ENCODE measurements around the gene PRR5L. TPM values are rescaled to one million over a fixed set of nuclear protein-coding genes. Genes with fewer than 3 reads are reported as not detected.

PRR5L gene
- total RNA-seq, 4 donors from 2014 or later, result 4.7 to 11.5 (median 6.0) TPM

- H3K36me3 ChIP-seq, result no peaks in the 10 kb centered on the region
- TF ChIP-seq CTCF (IDR thresholded peaks at IDR 0.05) (no peak), POLR2A (IDR thresholded peaks at IDR 0.05) (no peak)
- no peaks in the 10 kb centered on the region for H3K27me3 ChIP-seq
- H3K4me1 ChIP-seq, result no peaks in the 10 kb centered on the region
- DNase-seq, result no peak
- 89 to 91% methylated on average over 2 of the region's 2 CpGs for WGBS, 2 donors
- no peak overlapping the region for H3K27ac ChIP-seq
- intact Hi-C loops (cut with DNase I), result no loop called here
- no peak overlapping the region for H3K4me3 ChIP-seq (replicated peaks in 1 of 3)
- H3K9me3 ChIP-seq, result no peaks in the 10 kb centered on the region
Observed at GRCh38 chr11:36339888-36340287, 43.8 kb downstream of the PRR5L start.

GRCh38 chr11:36340897-36341296 is 44.8 kb downstream of the PRR5L start:
- Histone ChIP-seq H3K27ac (no peak overlapping the region), H3K4me3 (replicated peaks in 1 of 3) (no peak overlapping the region), H3K27me3 (no peaks in the 10 kb centered on the region), H3K4me1 (no peaks in the 10 kb centered on the region), H3K36me3 (no peaks in the 10 kb centered on the region), H3K9me3 (no peaks in the 10 kb centered on the region)
- no peak for TF ChIP-seq CTCF (IDR thresholded peaks at IDR 0.05)
- no peak for TF ChIP-seq POLR2A (IDR thresholded peaks at IDR 0.05)
- no peak for DNase-seq
- intact Hi-C loops (cut with DNase I), result no loop called here
- WGBS, 2 donors, result 78 to 82% methylated on average over 5 of the region's 5 CpGs

- Histone ChIP-seq H3K4me1 (no peaks in the 10 kb centered on the region), H3K36me3 (no peaks in the 10 kb centered on the region), H3K27ac (no peak overlapping the region), H3K4me3 (replicated peaks in 1 of 3) (no peak overlapping the region), H3K27me3 (no peaks in the 10 kb centered on the region), H3K9me3 (no peaks in the 10 kb centered on the region)
- intact Hi-C loops (cut with DNase I), result no loop called here
- TF ChIP-seq CTCF (IDR thresholded peaks at IDR 0.05), result no peak
- TF ChIP-seq POLR2A (IDR thresholded peaks at IDR 0.05), result no peak
- 83 to 87% methylated on average over 8 of the region's 8 CpGs for WGBS, 2 donors
- no peak for DNase-seq
Observed at GRCh38 chr11:36341915-36342314, 45.8 kb downstream of the PRR5L start.

GRCh38 chr11:36342327-36342726 is 46.2 kb downstream of the PRR5L start:
- Histone ChIP-seq H3K4me3 (replicated peaks in 1 of 3) (no peak overlapping the region), H3K27me3 (no peaks in the 10 kb centered on the region), H3K27ac (no peak overlapping the region), H3K4me1 (no peaks in the 10 kb centered on the region), H3K36me3 (no peaks in the 10 kb centered on the region), H3K9me3 (no peaks in the 10 kb centered on the region)
- no peak for DNase-seq
- intact Hi-C loops (cut with DNase I), result no loop called here
- 82 to 85% methylated on average over 5 of the region's 5 CpGs for WGBS, 2 donors
- TF ChIP-seq CTCF (IDR thresholded peaks at IDR 0.05) (no peak), POLR2A (IDR thresholded peaks at IDR 0.05) (no peak)

- H3K9me3 ChIP-seq, result no peaks in the 10 kb centered on the region
- H3K27ac ChIP-seq, result no peak overlapping the region
- no peak overlapping the region for H3K4me3 ChIP-seq (replicated peaks in 1 of 3)
- H3K36me3 ChIP-seq, result no peaks in the 10 kb centered on the region
- H3K4me1 ChIP-seq, result no peaks in the 10 kb centered on the region
- WGBS, 2 donors, result 95 to 97% methylated on average over 5 of the region's 5 CpGs
- TF ChIP-seq CTCF (IDR thresholded peaks at IDR 0.05) (no peak), POLR2A (IDR thresholded peaks at IDR 0.05) (no peak)
- intact Hi-C loops (cut with DNase I), result no loop called here
- DNase-seq, result no peak
- H3K27me3 ChIP-seq, result no peaks in the 10 kb centered on the region
Observed at GRCh38 chr11:36343436-36343835, 47.3 kb downstream of the PRR5L start.

All from thyroid gland (tissue), 4 donors.